Mammary epithelial cell (primary cell): ENCODE results near the gene EFR3B.

Experiments used
- EZH2 ChIP-seq: IDR thresholded peaks from 2 replicates; pipeline ENCODE4 v1.6.1; 2012; ENCODE audit warnings: low read length, inconsistent platforms, borderline replicate concordance
- TF ChIP-seq, protein P1 (sequence below), 2 donors: IDR thresholded peaks in 1 of 2; conservative IDR thresholded peaks in 1 of 2; 2 replicates each; pipeline ENCODE4 v1.5.1; 2011 to 2012; ENCODE audit warnings: inconsistent platforms in 2 of 2, low read length in 2 of 2, mild to moderate bottlenecking in 2 of 2, control low read depth in 1 of 2, low read depth in 1 of 2; ENCODE audit not compliant: insufficient read depth in 1 of 2; ENCODE audit errors: extremely low read depth in 1 of 2

DNA sequence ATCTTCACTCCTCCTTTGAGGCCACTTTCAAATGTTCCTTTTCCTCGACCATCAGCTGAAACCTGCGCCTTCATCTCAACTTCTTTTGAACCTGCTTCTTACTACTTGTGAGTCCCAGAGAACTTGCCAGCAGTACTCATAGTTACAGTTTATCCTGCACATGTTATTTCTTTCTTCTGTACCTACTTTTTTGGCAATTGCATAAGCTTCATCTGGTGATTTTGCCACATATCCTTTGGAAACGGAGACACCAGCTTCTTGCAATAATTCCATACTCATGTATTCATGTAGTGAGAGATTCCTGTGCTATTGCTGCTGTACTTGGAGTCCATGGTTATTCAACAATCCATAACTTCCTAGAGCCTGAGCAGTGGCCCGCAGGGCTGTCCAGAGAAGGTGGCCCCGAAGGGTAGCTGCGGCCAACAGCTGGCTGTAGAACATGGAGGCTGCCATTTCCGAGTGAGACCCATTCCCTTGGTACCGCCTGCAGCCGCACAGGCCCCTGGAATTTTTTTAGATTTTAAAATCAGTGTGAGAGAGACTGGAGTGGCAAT lies 39.4 kb downstream of the EFR3B start:
- TF ChIP-seq, protein P1, sequence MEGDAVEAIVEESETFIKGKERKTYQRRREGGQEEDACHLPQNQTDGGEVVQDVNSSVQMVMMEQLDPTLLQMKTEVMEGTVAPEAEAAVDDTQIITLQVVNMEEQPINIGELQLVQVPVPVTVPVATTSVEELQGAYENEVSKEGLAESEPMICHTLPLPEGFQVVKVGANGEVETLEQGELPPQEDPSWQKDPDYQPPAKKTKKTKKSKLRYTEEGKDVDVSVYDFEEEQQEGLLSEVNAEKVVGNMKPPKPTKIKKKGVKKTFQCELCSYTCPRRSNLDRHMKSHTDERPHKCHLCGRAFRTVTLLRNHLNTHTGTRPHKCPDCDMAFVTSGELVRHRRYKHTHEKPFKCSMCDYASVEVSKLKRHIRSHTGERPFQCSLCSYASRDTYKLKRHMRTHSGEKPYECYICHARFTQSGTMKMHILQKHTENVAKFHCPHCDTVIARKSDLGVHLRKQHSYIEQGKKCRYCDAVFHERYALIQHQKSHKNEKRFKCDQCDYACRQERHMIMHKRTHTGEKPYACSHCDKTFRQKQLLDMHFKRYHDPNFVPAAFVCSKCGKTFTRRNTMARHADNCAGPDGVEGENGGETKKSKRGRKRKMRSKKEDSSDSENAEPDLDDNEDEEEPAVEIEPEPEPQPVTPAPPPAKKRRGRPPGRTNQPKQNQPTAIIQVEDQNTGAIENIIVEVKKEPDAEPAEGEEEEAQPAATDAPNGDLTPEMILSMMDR (conservative IDR thresholded peaks at IDR 0.05 in 1 of 2, IDR thresholded peaks at IDR 0.05 in 1 of 2; ENCODE audit: extremely low read depth in 1 of 2, insufficient read depth in 1 of 2, low read depth in 1 of 2, low read length in 2 of 2): no peak
- no peak for TF ChIP-seq EZH2
